NOMO-1 (cell line): ENCODE measurements around the gene PARVA.

ENCODE experiments used
- DNase-seq, 2 experiments: peaks; one replicate each; lab custom pipeline; 2025; ENCODE audit not compliant: unreplicated experiment in 2 of 2; lab: John Stamatoyannopoulos, UW

PARVA gene

GRCh38 chr11:12581923-12582322 is 204.6 kb downstream of the PARVA start:
- DNase-seq = no peak
